HG02588 (cell line): ENCODE data around the gene RNU6-1.
A peak's percentile ranks its signal among the peaks of the same experiment; 100 is the strongest.

Experiments used
- ATAC-seq: cut with Tn5 transposase; IDR thresholded peaks from one replicate; pipeline ENCODE4 v1.9.1; 2021; ENCODE audit warnings: mild to moderate bottlenecking, moderate library complexity; ENCODE audit not compliant: unreplicated experiment

RNU6-1 gene

DNA sequence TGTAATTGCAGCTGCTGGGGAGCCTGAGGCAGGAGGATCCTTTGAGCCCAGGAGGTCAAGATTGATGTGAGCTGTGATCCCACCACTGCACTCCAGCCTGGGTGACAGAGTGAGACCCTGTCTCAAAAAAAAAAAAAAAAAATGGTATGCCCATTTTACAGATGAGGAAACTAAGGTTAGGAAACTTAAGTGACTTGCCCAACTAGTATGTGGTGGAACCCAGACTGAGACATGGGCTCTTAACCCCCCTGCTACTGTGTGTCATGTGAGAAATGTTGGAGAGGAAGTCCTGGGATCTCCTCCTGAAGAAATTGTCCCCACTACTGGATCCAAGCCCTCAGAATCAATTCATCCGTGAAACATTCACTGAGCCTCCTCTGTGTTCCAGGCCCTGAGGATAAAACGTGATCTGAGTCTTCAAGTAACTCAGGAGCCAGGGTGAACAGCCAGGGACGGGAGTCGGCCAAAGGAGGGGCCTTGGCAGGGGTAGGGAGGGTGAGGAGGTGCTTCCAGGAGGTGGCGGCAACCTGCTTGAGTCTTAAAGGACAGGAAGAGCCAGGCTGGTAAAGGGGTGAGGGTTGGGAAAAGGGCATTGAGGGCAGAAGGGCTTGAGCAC lies 19.6 kb upstream of the RNU6-1 start:
- ATAC-seq: no peak

GRCh38 chr15:67857220-67857619 lies 17.4 kb upstream of the RNU6-1 start:
- ATAC-seq: no peak

DNA sequence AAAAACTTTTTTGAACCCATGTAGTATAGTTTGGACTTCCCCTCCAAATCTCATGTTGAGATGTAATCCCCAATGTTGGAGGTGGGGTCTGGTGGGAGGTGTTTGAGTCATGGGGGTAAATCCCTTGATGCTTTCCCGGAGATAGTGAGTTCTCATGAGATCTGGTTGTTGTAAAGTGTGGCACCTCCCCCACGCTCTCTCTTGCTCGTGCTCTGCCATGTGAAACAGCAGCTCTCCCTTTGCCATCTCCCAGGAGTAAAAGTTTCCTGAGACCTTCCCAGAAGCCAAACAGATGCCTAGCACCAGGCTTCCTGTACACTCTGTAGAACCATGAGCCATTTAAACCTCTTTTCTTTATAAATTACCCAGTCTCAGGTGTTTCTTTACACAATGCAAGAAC lies 16.0 kb upstream of the RNU6-1 start:
- no peak for ATAC-seq

DNA sequence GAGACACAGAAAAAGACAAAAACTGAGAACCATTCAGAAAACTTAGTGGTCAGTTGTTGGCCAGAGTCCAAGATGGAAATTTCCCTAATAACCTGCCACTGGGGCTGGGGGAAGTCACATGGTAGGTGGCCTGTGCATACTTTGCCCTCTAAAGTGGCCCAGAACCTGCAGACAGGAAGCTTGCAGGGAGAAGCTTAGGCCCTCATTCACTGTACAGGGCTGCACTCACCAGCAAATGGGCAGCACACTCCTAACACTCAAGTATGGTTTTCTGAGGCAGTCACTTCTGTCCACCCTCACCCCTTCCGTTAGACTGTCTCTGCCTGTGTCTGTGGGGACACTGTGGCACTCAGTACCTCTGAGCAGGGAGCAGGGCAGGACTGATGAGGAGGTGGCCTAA lies 14.5 kb upstream of the RNU6-1 start:
- no peak for ATAC-seq

DNA sequence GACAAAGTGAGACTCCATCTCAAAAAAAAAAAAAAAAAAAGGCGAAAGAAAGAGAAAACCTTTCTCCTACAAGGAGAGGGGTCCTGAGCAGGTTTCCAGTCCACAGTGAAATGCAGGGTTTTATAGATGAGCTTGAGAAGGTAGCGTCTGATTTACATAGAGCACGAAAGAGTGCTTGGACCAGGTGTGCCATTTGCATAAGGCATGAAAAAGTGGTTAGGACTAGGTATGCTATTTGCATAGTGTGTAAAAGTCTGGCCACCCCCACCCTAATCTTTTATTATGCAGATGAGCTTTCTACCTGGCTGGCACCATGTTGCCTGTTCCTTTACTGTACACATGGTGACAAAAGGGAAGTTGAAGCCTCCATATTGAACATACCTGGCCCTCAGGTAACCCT lies 13.6 kb upstream of the RNU6-1 start:
- ATAC-seq: no peak

DNA sequence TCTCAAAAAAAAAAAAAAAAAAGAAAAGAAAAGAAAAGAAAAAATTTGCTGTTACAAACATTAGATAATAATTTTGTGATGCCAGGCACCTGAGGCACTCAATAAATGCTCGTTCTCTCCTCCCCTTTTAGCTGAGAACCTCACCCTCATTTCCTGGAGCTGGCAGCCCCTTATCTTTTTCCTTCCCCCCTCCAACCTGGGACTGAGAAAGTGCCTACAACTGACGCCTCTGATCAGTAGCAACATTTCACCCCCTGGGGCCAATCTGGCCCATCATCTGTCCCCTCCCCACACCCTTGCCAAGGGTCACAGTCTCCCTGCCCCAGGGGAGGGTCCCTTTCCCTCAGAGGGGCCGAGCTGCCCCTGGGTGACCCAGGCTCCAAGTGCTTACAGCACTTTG lies 12.6 kb upstream of the RNU6-1 start:
- no peak for ATAC-seq

GRCh38 chr15:67850994-67851571 lies 11.2 kb upstream of the RNU6-1 start:
- no peak for ATAC-seq

GRCh38 chr15:67850336-67850735 lies 10.5 kb upstream of the RNU6-1 start:
- no peak for ATAC-seq

GRCh38 chr15:67849538-67849937 lies 9.7 kb upstream of the RNU6-1 start:
- no peak for ATAC-seq

DNA sequence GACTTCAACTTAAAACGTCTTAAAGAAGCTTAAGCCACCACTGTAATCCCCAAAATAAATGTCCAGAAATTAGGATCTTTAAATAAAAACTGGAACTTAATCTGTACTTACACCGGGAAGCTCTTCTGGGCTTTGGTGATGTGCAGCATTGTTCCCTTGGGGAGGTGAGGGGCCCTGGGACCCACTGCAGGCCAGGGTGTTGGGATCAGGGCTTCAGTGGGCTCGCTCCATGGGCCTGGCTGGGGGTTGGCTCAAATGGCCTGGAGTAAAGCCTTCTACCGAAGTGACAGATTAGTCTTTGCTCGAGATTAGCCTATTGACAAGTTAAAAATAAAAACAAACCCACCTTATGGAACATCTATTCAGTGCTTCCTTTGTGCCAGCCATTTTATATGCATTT lies 6.1 kb upstream of the RNU6-1 start:
- ATAC-seq: no peak

DNA sequence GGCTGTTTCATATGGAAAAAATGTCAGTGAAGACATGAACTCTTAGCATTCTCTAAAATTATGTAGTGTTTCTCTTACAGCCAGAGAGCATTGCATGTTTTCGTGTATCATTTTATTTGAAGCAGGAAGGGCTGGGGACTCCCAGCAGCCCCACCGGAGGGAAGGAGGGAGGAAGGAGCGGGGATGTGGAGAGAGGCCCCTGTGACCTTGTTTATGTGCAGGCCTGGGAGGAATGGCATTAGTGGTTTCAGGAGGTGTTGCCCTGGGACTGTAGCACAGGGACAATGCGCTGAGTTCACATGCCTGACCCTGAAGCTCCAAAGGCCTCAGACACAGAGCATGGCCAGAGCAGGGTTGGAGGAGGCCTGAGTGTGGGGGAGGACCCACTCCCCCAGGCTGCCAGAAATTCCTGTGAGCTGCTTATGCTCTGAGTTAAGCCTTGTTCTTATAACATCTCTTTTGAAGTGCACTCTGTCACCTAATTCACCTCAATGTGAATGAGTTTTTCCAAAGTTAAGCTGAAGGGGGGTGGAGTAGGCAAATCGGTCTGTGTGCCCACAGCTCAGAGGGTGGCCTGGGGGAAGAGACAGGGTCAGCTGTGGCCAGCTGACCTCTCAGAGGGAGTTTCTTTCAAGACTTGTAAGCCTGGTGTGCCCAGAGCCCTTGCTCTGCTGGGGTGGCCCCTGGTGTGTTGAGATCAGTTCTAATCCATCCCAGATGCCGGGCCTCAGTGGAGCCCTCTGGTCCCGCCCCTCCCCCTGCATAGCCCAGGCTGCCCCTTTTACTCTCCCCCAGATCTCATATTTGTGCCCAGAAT lies 3.9 kb upstream of the RNU6-1 start:
- ATAC-seq: no peak

DNA sequence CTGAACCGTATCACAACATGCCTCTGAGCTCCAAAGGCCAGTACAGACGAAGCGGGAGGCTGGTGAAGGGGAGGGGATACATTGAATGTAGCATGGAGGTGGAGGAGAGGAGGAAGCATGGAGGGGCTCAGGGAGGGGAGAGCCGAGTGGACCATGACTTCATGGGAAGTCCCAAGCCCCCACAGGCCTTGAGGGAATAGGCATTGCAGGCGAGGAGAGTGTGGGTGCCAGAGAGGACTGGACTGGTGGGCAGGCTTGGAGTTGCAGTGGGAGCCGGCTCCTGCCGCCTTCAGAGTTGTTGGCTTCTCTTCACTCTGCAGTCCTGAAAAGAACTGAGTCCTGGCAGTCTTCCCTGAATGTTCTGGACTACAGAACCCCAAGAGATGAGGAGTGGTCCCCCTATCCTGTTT lies 3.3 kb upstream of the RNU6-1 start:
- no peak for ATAC-seq

DNA sequence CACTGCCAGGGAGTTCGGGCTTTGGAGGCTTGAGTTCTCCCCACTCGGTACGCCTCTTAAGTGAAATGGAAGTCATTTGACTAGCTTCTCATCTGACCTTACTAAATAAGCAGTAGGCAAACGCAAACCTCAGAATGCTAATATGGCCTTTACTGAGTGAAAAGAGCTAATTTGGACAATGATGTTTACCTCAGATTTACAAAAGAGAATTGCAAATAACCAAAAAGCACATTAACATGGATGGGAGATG lies 1.6 kb upstream of the RNU6-1 start:
- ATAC-seq: no peak

DNA sequence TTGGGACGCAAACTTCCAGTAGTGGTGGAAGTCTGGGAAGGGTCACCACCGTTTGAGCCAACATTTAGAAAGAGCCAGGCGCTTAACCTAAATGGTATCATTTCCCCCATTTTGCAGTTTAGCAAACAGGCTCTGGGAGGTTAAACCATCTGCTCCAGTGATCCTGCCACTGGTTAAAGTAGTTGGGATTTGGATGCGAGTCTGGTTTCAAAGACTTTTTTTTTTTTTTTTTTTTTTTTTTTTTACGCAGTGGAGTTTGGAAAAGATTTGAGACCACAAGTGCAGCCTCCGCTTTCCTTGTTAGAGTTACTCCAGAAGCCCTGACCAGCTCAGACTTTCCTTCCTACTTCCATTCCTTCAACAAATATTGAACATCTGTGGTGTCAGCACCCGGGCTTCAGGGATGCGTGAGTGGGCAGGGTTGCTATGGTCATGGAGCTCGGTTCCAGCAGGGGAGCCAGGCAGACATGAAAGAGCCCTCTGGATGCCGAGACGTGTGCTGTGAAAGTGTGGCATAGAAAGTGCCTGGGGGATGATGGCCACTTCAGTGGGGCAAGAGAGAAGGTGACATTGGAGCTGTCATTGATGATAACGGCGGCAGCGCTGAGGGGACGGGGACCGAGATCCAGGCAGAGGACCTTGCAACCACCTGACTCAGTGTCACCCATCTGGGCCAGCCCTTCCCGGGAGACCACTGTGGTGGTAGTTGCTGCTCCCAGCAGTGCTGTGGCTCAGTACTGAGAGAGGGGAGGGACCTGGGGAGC lies 1.1 kb upstream of the RNU6-1 start:
- ATAC-seq: no peak

GRCh38 chr15:67839499-67839928 lies 331 bp downstream of the RNU6-1 start:
- ATAC-seq: peak; percentile 12

DNA sequence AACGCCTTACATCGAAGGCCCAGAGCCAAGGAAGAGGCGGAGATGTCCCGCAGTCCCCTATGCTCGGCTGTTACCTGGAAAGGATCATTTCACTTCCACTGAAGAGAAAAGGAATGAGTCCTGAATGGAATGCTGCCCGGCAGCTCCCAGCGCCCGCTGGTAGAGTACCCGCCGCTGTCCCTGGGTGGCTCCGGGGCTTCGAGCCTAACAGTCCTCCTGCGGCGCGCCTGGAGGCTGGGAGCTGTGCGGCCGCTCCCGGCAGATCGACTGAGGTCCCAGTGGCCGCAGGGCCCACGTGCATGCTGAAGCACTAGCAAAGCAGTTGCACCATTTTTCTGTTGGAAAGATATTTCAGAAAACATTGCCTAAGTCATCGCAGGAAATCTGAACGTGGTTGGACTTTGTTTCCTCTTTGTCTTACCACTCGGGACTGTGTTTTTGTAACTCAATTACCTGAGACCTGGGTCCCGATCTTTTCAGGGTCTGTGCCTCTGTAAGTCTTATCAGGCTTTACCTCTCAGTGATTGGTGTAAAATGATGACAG lies 984 bp downstream of the RNU6-1 start:
- ATAC-seq: no peak

- no peak for ATAC-seq
Measured at GRCh38 chr15:67836955-67837354, 2.9 kb downstream of the RNU6-1 start.

- no peak for ATAC-seq
Measured at GRCh38 chr15:67836477-67836876, 3.4 kb downstream of the RNU6-1 start.

GRCh38 chr15:67836134-67836455 lies 3.8 kb downstream of the RNU6-1 start:
- no peak for ATAC-seq

GRCh38 chr15:67835297-67836133 lies 4.3 kb downstream of the RNU6-1 start:
- no peak for ATAC-seq
